H1 (cell line): Measurements from ENCODE around the gene ZBTB7B. TPM values are rescaled to one million over a fixed set of nuclear protein-coding genes. Genes with fewer than 3 reads are reported as not detected.

Experiments
- CTCF ChIA-PET: fragments of 300-600 bp; sonication (Branson Sonifier 250); formaldehyde crosslinking; loops from one replicate; lab custom pipeline; 2021; ENCODE audit not compliant: partially characterized antibody; lab: Charles Lee
- POLR2A ChIA-PET: fragments of 300-600 bp; sonication (Branson Sonifier 250); formaldehyde crosslinking; loops from one replicate; lab custom pipeline; 2021; ENCODE audit warnings: inconsistent platforms; ENCODE audit not compliant: partially characterized antibody; lab: Charles Lee
- DNase-seq, 2 experiments: peaks; one replicate each; pipeline versions ENCODE4 v3.0.0 to v3.0.0-alpha.2; 2010 to 2022; ENCODE audit warnings: low spot score in 2 of 2, low read depth in 1 of 2, mixed read lengths in 1 of 2
- FAIRE-seq: peaks from 2 replicates; lab custom pipeline; 2011; peaks lifted over from hg19 to GRCh38; lab: Jason Lieb, UNC
- H2AFZ ChIP-seq: 2 replicates; pipeline ENCODE4 v1.8.1; 2012; ENCODE audit warnings: low read length, inconsistent platforms
- H2AK5ac ChIP-seq: 2 replicates; pipeline ENCODE4 v1.6.1; 2013; ENCODE audit warnings: low read depth, low read length
- H2BK120ac ChIP-seq: replicated peaks from 2 replicates; pipeline ENCODE3; 2013; ENCODE audit warnings: low read depth, low read length, inconsistent platforms
- H2BK12ac ChIP-seq: 2 replicates; pipeline ENCODE4 v1.6.1; 2013; ENCODE audit warnings: low read depth, low read length
- H2BK15ac ChIP-seq: 2 replicates; pipeline ENCODE4 v1.6.1; 2013; ENCODE audit warnings: low read length
- H2BK20ac ChIP-seq: 2 replicates; pipeline ENCODE4 v1.6.1; 2013; ENCODE audit warnings: low read length
- H2BK5ac ChIP-seq: 2 replicates; pipeline ENCODE4 v1.6.1; 2013; ENCODE audit warnings: low read depth, low read length
- H3K14ac ChIP-seq: 2 replicates; pipeline ENCODE4 v1.6.1; 2013; ENCODE audit warnings: inconsistent platforms; ENCODE audit not compliant: insufficient read length
- H3K18ac ChIP-seq: 2 replicates; pipeline ENCODE4 v1.6.1; 2013; ENCODE audit warnings: low read length; ENCODE audit errors: extremely low read depth
- H3K23ac ChIP-seq: 2 replicates; pipeline ENCODE4 v1.6.1; 2013; ENCODE audit warnings: inconsistent platforms; ENCODE audit not compliant: insufficient read length
- H3K23me2 ChIP-seq: 2 replicates; pipeline ENCODE4 v1.6.1; 2013; ENCODE audit warnings: low read depth, low read length
- H3K27ac ChIP-seq: 2 replicates; pipeline ENCODE4 v1.6.1; 2011; ENCODE audit warnings: low read depth, low read length, inconsistent platforms
- H3K27me3 ChIP-seq, 4 experiments: replicated peaks in 1 of 4; 1 replicate in 1 of 4; 2 replicates in 3 of 4; pipeline versions ENCODE4 v1.6.1 to v1.8.1; 2011 to 2013; ENCODE audit warnings: low read length in 3 of 4, mild to moderate bottlenecking in 3 of 4, inconsistent platforms in 2 of 4, mixed read lengths in 2 of 4, moderate library complexity in 1 of 4; ENCODE audit not compliant: control insufficient read depth in 3 of 4, insufficient read depth in 3 of 4; ENCODE audit errors: extremely low read depth in 1 of 4
- H3K36me3 ChIP-seq, 4 experiments: 2 replicates each; pipeline versions ENCODE4 v1.6.1 to v1.8.1; 2011 to 2013; ENCODE audit warnings: mild to moderate bottlenecking in 4 of 4, low read length in 3 of 4, moderate library complexity in 2 of 4, control low read depth in 1 of 4, inconsistent platforms in 1 of 4; ENCODE audit not compliant: insufficient read depth in 4 of 4, control insufficient read depth in 2 of 4
- H3K4ac ChIP-seq: replicated peaks from 2 replicates; pipeline ENCODE3; 2013; ENCODE audit warnings: low read length, low read depth, mixed read lengths, inconsistent platforms; ENCODE audit not compliant: insufficient read length
- H3K4me1 ChIP-seq, 4 experiments: replicated peaks in 1 of 4; 1 replicate in 1 of 4; 2 replicates in 3 of 4; pipeline versions ENCODE4 v1.6.1 to v1.8.1; 2011 to 2013; ENCODE audit warnings: low read length in 3 of 4, inconsistent platforms in 2 of 4, mixed read lengths in 1 of 4; ENCODE audit not compliant: insufficient read depth in 4 of 4, control insufficient read depth in 3 of 4
- H3K4me2 ChIP-seq, 2 experiments: 2 replicates each; pipeline versions ENCODE4 v1.6.1 to v1.8.1; 2011 to 2013; ENCODE audit warnings: low read depth in 2 of 2, low read length in 2 of 2, control low read depth in 1 of 2, inconsistent platforms in 1 of 2, mild to moderate bottlenecking in 1 of 2; ENCODE audit not compliant: insufficient read depth in 1 of 2
- H3K4me3 ChIP-seq, 4 experiments: fragments of 200-600, 300-600 bp in 1 of 4; sonication (generic), shearing (Covaris generic), sonication (Bioruptor Twin) in 1 of 4; 2 replicates each; pipeline versions ENCODE4 v1.5.1 to v1.8.1; 2011 to 2016; ENCODE audit warnings: low read length in 4 of 4, low read depth in 3 of 4, control low read depth in 2 of 4, inconsistent platforms in 2 of 4, mild to moderate bottlenecking in 2 of 4, mixed read lengths in 1 of 4, moderate library complexity in 1 of 4; ENCODE audit not compliant: insufficient read depth in 2 of 4; ENCODE audit errors: extremely low read depth in 1 of 4
- H3K56ac ChIP-seq: replicated peaks from 2 replicates; pipeline ENCODE3; 2013; ENCODE audit warnings: low read depth, mild to moderate bottlenecking, mixed read lengths, low read length, inconsistent platforms; ENCODE audit not compliant: insufficient read length
- H3K79me1 ChIP-seq: 2 replicates; pipeline ENCODE4 v1.6.1; 2013; ENCODE audit warnings: low read depth, low read length, control low read depth
- H3K79me2 ChIP-seq, 2 experiments: 2 replicates each; pipeline versions ENCODE4 v1.6.1 to v1.8.1; 2012 to 2013; ENCODE audit warnings: low read length in 2 of 2, mild to moderate bottlenecking in 2 of 2, inconsistent platforms in 1 of 2; ENCODE audit not compliant: insufficient read depth in 2 of 2, control insufficient read depth in 1 of 2
- H3K9ac ChIP-seq, 4 experiments: replicated peaks in 1 of 4; 1 replicate in 1 of 4; 2 replicates in 3 of 4; pipeline versions ENCODE4 v1.6.1 to v1.8.1; 2011 to 2013; ENCODE audit warnings: low read depth in 3 of 4, low read length in 3 of 4, control low read depth in 2 of 4, mild to moderate bottlenecking in 2 of 4, moderate library complexity in 2 of 4, inconsistent platforms in 1 of 4; ENCODE audit errors: extremely low read depth in 1 of 4
- H3K9me3 ChIP-seq, 2 experiments: 2 replicates each; pipeline versions ENCODE4 v1.6.1 to v1.8.1; 2012 to 2013; ENCODE audit warnings: mild to moderate bottlenecking in 2 of 2, moderate library complexity in 2 of 2, control low read depth in 1 of 2, inconsistent platforms in 1 of 2, low read depth in 1 of 2, low read length in 1 of 2, mixed read lengths in 1 of 2; ENCODE audit not compliant: insufficient read depth in 2 of 2
- H4K20me1 ChIP-seq, 2 experiments: replicated peaks in 1 of 2; 2 replicates each; pipeline versions ENCODE3 to v1.8.1; 2011 to 2013; ENCODE audit warnings: inconsistent platforms in 2 of 2, low read length in 2 of 2, mild to moderate bottlenecking in 1 of 2; ENCODE audit not compliant: insufficient read depth in 2 of 2, control insufficient read depth in 1 of 2
- H4K5ac ChIP-seq: 2 replicates; pipeline ENCODE4 v1.6.1; 2013; ENCODE audit warnings: low read length, low read depth, mixed read lengths, inconsistent platforms; ENCODE audit not compliant: insufficient read length
- H4K8ac ChIP-seq: 2 replicates; pipeline ENCODE4 v1.8.0; 2013; ENCODE audit warnings: mild to moderate bottlenecking, moderate library complexity, low read length, inconsistent platforms; ENCODE audit not compliant: insufficient read depth; ENCODE audit errors: extremely low read depth
- H4K91ac ChIP-seq: replicated peaks from 2 replicates; pipeline ENCODE3; 2013; ENCODE audit warnings: low read length, mixed read lengths, inconsistent platforms; ENCODE audit not compliant: insufficient read length
- CBX5 ChIP-seq: fragments of 300-800, 300-1000 bp; sonication (generic); IDR thresholded peaks from 2 replicates; pipeline ENCODE4 v1.7.1; 2016; ENCODE audit warnings: antibody characterized with exemption, low read length, low read depth
- CTBP2 ChIP-seq: IDR thresholded peaks from 2 replicates; pipeline ENCODE4 v1.7.0; 2011; ENCODE audit warnings: borderline replicate concordance, mild to moderate bottlenecking, moderate library complexity, mixed read lengths, low read length; ENCODE audit not compliant: insufficient read depth, insufficient read length
- KDM1A ChIP-seq: fragments of 200-600, 300-600 bp; sonication (generic); IDR thresholded peaks from 2 replicates; pipeline ENCODE4 v1.7.1; 2016; ENCODE audit warnings: mild to moderate bottlenecking, low read length, borderline replicate concordance
- POLR2AphosphoS5 ChIP-seq: IDR thresholded peaks from 2 replicates; pipeline ENCODE4 v1.6.1; 2011; ENCODE audit warnings: low read depth, low read length
- RXRA ChIP-seq: IDR thresholded peaks from 2 replicates; pipeline ENCODE4 v1.6.1; 2011; ENCODE audit warnings: low read depth, mild to moderate bottlenecking, low read length, moderate library complexity; ENCODE audit not compliant: insufficient read depth
- SIRT6 ChIP-seq: IDR thresholded peaks from one replicate; pipeline ENCODE4 v1.7.1; 2012; ENCODE audit warnings: low read length, inconsistent platforms
- TBP ChIP-seq: IDR thresholded peaks from 2 replicates; pipeline ENCODE4 v1.6.1; 2011; ENCODE audit warnings: low read depth, low read length, improper control_type of control experiment
- WGBS, 2 experiments: shearing (Covaris generic) in 1 of 2; methylation state at CpG; one replicate each; pipeline versions ENCODE4 v1.1.6 to v1.1.7; 2013 to 2015; ENCODE audit warnings: low lambda C conversion rate in 2 of 2, mixed read lengths in 2 of 2, inconsistent platforms in 1 of 2, low coverage in 1 of 2, missing lambda C conversion rate in 1 of 2; ENCODE audit not compliant: insufficient replicate concordance in 2 of 2, insufficient coverage in 1 of 2, insufficient read length in 1 of 2; ENCODE audit errors: extremely low coverage in 1 of 2, missing lambda C conversion rate in 1 of 2; 5-methylcytosine and 5-hydroxymethylcytosine counted together
- polyA plus RNA-seq, 7 experiments: library from polyadenylated mRNA; depleted of rRNA in 3 of 7; stranded (reverse) in 5 of 7; unstranded in 2 of 7; fragments of >200 nt in 5 of 7; fragments of 200-250 nt in 2 of 7; gene quantifications; 1 replicate in 5 of 7; 2 replicates in 1 of 7; 4 replicates in 1 of 7; pipeline versions ENCODE4 v1.2.1 to v1.2.3, GENCODE V29; 2011 to 2013; ENCODE audit warnings: missing spikeins in 2 of 7, mixed read lengths in 2 of 7
- total RNA-seq: library from RNA; stranded (reverse); fragmentation: NEBNext Ultra II Directional; extraction: Animal tissue kit (Norgen Biotek cat#: 25700); gene quantifications from 2 replicates; pipeline ENCODE4 v1.2.1, GENCODE V29; 2021
- TF ChIP-seq, protein P1 (sequence below), 3 experiments: IDR thresholded peaks; 1 replicate in 2 of 3; 2 replicates in 1 of 3; pipeline versions ENCODE4 v1.5.1 to v1.6.1; 2011; ENCODE audit warnings: low read length in 3 of 3, mild to moderate bottlenecking in 3 of 3, inconsistent platforms in 2 of 3, low read depth in 1 of 3, moderate library complexity in 1 of 3; ENCODE audit not compliant: insufficient read depth in 1 of 3; ENCODE audit errors: control extremely low read depth in 1 of 3

Gene ZBTB7B
- total and polyA plus RNA-seq, 2 of the 8 experiments (the other 6 are each of a cell fraction or from before 2014, with no cell fraction given): 24.5 to 36.9 TPM

DNA sequence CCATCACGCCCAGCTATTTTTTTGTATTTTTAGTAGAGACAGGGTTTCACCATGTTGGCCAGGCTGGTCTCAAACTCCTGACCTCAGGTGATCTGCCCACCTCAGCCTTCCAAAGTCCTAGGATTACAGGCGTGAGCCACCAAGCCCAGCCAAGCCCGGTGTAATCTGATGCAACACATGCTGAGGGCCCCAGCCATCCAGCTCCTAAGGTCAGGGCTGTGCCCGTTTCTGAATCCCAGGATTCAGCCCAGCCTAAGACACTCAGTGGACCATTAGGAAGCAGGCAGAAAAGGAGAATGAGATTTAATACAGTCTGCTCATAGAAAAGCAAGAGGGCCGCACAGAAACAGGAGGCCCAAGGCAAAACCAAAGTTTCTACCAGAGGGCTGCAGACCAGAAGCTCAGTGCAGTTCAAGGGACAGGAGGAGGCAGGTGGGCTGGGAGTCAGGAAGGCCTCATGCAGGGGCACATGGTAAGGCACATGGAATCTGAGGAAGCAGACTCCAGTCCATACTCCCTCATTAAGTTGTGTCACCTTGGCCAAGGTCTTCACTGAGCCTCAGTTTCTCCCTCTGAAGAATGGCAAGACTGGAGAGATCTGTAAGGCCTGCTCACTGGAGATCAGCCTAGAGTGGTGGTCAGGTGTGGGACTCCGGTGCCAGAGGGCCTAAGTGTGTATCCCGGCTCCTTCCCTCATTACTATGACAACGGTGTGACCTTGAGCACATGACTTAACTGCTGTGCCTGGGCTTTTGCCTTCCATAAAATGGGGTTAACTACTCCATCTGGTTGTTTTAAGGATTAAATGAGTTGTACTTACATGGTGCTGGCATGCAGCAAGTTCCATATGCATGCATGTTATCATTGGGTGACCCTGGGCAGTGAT is 46.1 kb downstream of the ZBTB7B start:
- Histone ChIP-seq H3K27me3 (peaks cover 0 to 18% (median 12%) of the 10 kb centered on the region in 4 experiments; a peak in 5 of 7 replicates), H3K9ac (0 out of 7 replicates have a peak overlapping the region, but pooled peaks of 1 of the 4 experiments have one; percentile 4), H2AK5ac (peak overlapping the region; percentile 97), H2BK120ac (no peak overlapping the region), H3K4ac (no peak overlapping the region), H3K23me2 (peaks cover 16% of the 10 kb centered on the region), H2BK15ac (peak overlapping the region; percentile 99; the same call in 1 of the 2 replicates), H3K18ac (no peak overlapping the region), H3K36me3 (no peaks in the 10 kb centered on the region), H3K4me2 (no peak overlapping the region), H3K79me1 (no peaks in the 10 kb centered on the region), H3K56ac (no peak overlapping the region), H2BK20ac (peak overlapping the region; percentile 73; the same call in 1 of the 2 replicates), H2AFZ (no peak overlapping the region), H4K8ac (no peak overlapping the region), H3K4me3 (no peak overlapping the region), H3K14ac (no peak overlapping the region), H3K9me3 (no peaks in the 10 kb centered on the region), H4K5ac (no peak overlapping the region), H3K23ac (no peak overlapping the region), H4K20me1 (peaks cover 2 to 7% of the 10 kb centered on the region in 2 experiments), H3K27ac (no peak overlapping the region), H3K4me1 (peaks cover 5 to 33% (median 13%) of the 10 kb centered on the region in 4 experiments; a peak in 6 of 7 replicates), H2BK5ac (0 out of 2 replicates have a peak overlapping the region, but pooled peaks have one; percentile 35), H4K91ac (peak overlapping the region; percentile 61), H2BK12ac (0 out of 2 replicates have a peak overlapping the region, but pooled peaks have one; percentile 44), H3K79me2 (no peaks in the 10 kb centered on the region)
- FAIRE-seq (no peak), DNase-seq (no peak)
- WGBS, 2 experiments: 89% methylated on average over 8 of the region's 8 CpGs; no CpG with 5 or more reads in 1 of the 2 experiments
- ChIA-PET POLR2A (interaction anchor here (0.5 to 1.7 kb wide), 7 partner anchors 8 to 139 kb away, joined by 3 to 7 read pairs (median 4); no protein-coding TSS in a partner anchor), CTCF (interaction anchor here (1.2 to 33.9 kb wide), 9 partner anchors 4 to 76 kb away, joined by 3 to 907 read pairs (median 72); partner anchors contain the start of genes ADAM15, DCST1, DCST2 and EFNA3)
- TF ChIP-seq POLR2AphosphoS5: no peak
- TF ChIP-seq CBX5: no peak
- TF ChIP-seq SIRT6: no peak
- no peak for TF ChIP-seq KDM1A
- TF ChIP-seq, protein P1, sequence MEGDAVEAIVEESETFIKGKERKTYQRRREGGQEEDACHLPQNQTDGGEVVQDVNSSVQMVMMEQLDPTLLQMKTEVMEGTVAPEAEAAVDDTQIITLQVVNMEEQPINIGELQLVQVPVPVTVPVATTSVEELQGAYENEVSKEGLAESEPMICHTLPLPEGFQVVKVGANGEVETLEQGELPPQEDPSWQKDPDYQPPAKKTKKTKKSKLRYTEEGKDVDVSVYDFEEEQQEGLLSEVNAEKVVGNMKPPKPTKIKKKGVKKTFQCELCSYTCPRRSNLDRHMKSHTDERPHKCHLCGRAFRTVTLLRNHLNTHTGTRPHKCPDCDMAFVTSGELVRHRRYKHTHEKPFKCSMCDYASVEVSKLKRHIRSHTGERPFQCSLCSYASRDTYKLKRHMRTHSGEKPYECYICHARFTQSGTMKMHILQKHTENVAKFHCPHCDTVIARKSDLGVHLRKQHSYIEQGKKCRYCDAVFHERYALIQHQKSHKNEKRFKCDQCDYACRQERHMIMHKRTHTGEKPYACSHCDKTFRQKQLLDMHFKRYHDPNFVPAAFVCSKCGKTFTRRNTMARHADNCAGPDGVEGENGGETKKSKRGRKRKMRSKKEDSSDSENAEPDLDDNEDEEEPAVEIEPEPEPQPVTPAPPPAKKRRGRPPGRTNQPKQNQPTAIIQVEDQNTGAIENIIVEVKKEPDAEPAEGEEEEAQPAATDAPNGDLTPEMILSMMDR (IDR thresholded peaks at IDR 0.05; ENCODE audit: control extremely low read depth in 1 of 3, insufficient read depth in 1 of 3, low read depth in 1 of 3, low read length in 3 of 3): no peak
- TF ChIP-seq CTBP2: no peak
- no peak for TF ChIP-seq TBP
- TF ChIP-seq RXRA: no peak
